CD4-positive, CD25-positive, alpha-beta regulatory T cell (primary cell): ENCODE data around the gene OR2AK2. TPM values are rescaled to one million over a fixed set of nuclear protein-coding genes. Genes with fewer than 3 reads are reported as not detected.

Experiments
- ATAC-seq, 2 donors: fragments of 150-1000 bp; cut with Tn5 transposase; one replicate each; pipeline ENCODE4 v1.10.0; 2021; ENCODE audit warnings: low read depth in 2 of 2, moderate number of reproducible peaks in 2 of 2, moderate library complexity in 1 of 2
- DNase-seq, 3 donors: peaks; one replicate each; pipeline versions ENCODE4 v3.0.0 to v3.0.0-alpha.2; 2012 to 2022; ENCODE audit warnings: mixed read lengths in 1 of 3
- H3K27ac ChIP-seq: one replicate; pipeline ENCODE4 v1.7.0; 2013; ENCODE audit warnings: mild to moderate bottlenecking, low read length; ENCODE audit not compliant: insufficient read depth, poor library complexity, severe bottlenecking
- H3K27me3 ChIP-seq: one replicate; pipeline ENCODE4 v1.7.0; 2013; ENCODE audit warnings: low read length; ENCODE audit not compliant: control insufficient read depth, insufficient read depth
- H3K36me3 ChIP-seq: one replicate; pipeline ENCODE4 v1.7.0; 2013; ENCODE audit warnings: mild to moderate bottlenecking, low read length, moderate library complexity; ENCODE audit not compliant: control insufficient read depth, insufficient read depth
- H3K4me1 ChIP-seq: 2 replicates; pipeline ENCODE4 v1.7.0; 2013; ENCODE audit warnings: mild to moderate bottlenecking, low read length; ENCODE audit not compliant: insufficient read depth, control insufficient read depth, poor library complexity, severe bottlenecking
- H3K4me3 ChIP-seq: one replicate; pipeline ENCODE4 v1.7.0; 2013; ENCODE audit warnings: low read depth, mild to moderate bottlenecking, low read length, moderate library complexity
- H3K9me3 ChIP-seq, 2 experiments: 1 replicate in 1 of 2; 2 replicates in 1 of 2; pipeline ENCODE4 v1.7.0; 2013; ENCODE audit warnings: low read length in 2 of 2, mild to moderate bottlenecking in 1 of 2, moderate library complexity in 1 of 2; ENCODE audit not compliant: control insufficient read depth in 2 of 2
- H3K27ac Mint-ChIP-seq, 3 donors: one replicate each; pipeline ENCODE4 v1.8.0; 2020 to 2022; ENCODE audit warnings: mild to moderate bottlenecking in 3 of 3, mixed read lengths in 3 of 3, moderate library complexity in 2 of 3
- H3K27me3 Mint-ChIP-seq: one replicate; pipeline ENCODE4 v1.8.0; 2022; ENCODE audit warnings: mild to moderate bottlenecking, mixed read lengths
- H3K36me3 Mint-ChIP-seq: one replicate; pipeline ENCODE4 v1.8.0; 2020; ENCODE audit warnings: mixed read lengths
- H3K4me1 Mint-ChIP-seq, 4 donors: one replicate each; pipeline ENCODE4 v1.8.0; 2020 to 2022; ENCODE audit warnings: mixed read lengths in 4 of 4, mild to moderate bottlenecking in 1 of 4
- H3K4me3 Mint-ChIP-seq, 4 donors: one replicate each; pipeline ENCODE4 v1.8.0; 2020 to 2022; ENCODE audit warnings: mild to moderate bottlenecking in 4 of 4, mixed read lengths in 4 of 4, moderate library complexity in 3 of 4
- H3K9me3 Mint-ChIP-seq, 7 donors: one replicate each; pipeline ENCODE4 v1.8.0; 2020 to 2022; ENCODE audit warnings: mixed read lengths in 7 of 7, mild to moderate bottlenecking in 3 of 7, moderate library complexity in 2 of 7
- polyA plus RNA-seq, 4 donors: library from polyadenylated mRNA; unstranded; fragments of 300-500 nt; fragmentation: Illumina TruSeq; gene quantifications; one replicate each; pipeline ENCODE4 v1.2.3, GENCODE V29; 2021
- total RNA-seq: library from RNA; stranded (reverse); gene quantifications from one replicate; pipeline ENCODE4 v1.2.3, GENCODE V29; 2022

The OR2AK2 gene, protein sequence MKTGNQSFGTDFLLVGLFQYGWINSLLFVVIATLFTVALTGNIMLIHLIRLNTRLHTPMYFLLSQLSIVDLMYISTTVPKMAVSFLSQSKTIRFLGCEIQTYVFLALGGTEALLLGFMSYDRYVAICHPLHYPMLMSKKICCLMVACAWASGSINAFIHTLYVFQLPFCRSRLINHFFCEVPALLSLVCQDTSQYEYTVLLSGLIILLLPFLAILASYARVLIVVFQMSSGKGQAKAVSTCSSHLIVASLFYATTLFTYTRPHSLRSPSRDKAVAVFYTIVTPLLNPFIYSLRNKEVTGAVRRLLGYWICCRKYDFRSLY
- total RNA-seq (not detected), polyA plus RNA-seq (not detected)

DNA sequence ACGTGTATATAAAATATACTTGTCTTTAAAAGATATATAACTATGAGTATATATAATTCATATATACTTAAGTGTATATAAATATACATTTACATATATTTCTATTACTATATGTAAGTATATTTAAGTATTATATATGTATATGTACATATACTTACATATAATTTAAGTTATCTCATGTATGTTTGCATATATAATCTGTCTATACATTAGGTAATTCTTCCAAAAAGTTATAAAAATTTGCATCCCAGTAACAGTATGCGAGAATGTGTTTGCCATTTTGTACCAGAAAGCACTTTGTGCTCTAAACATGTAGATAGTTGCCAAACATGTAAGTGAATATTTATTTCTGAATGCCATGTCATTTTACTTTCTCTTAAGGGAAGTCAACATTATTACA, at the start of gene OR2AK2:
TSS of gene OR2AK2 (plus strand) at position 301 of the 400 bp plus-strand sequence. CDS start 144 bp downstream, outside the sequence.
- H3K27ac Mint-ChIP-seq, result no peak within 1 kb of the TSS
- H3K4me1 Mint-ChIP-seq, result peaks cover 0 to 2% (median 0%) of the 10 kb centered on the region in 4 donors
- no peaks in the 10 kb centered on the region for H3K27me3 Mint-ChIP-seq
- peaks cover 0 to 8% (median 5%) of the 10 kb centered on the region in 7 donors for H3K9me3 Mint-ChIP-seq
- no peaks in the 10 kb centered on the region for H3K27me3 ChIP-seq
- H3K27ac ChIP-seq, result no peak within 1 kb of the TSS
- no peaks in the 10 kb centered on the region for H3K4me1 ChIP-seq
- H3K4me3 ChIP-seq, result no peak within 1 kb of the TSS
- no peaks in the 10 kb centered on the region for H3K36me3 ChIP-seq
- DNase-seq (no peak), ATAC-seq (no peak)
- no peaks in the 10 kb centered on the region for H3K9me3 ChIP-seq
- no peak within 1 kb of the TSS for H3K4me3 Mint-ChIP-seq
- H3K36me3 Mint-ChIP-seq, result no peaks in the 10 kb centered on the region

DNA sequence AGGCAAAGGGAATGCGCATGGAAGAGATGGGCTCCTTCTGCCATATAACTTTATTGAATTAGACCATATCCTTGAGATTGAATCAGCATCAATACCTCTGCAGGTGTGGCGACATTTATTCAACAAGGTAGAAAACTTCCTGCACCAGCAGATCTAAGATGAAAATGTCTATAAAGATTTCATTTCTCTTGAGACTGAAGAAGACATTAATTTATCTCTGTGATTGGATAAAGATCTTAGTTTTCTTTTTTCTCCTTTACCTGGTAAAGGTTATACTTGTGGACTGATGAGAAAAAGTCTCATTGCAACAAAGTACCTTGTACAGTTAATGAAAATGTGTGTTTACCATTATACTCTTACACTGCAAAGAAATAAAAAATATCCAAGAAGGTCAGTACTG, 45.1 kb upstream of the OR2AK2 start, which contains the start of gene OR2T8:
TSS of gene OR2T8 (plus strand) at position 301 of the 400 bp plus-strand sequence. CDS start 766 bp downstream, outside the sequence.
- H3K9me3 ChIP-seq, result no peaks in the 10 kb centered on the region
- no peaks in the 10 kb centered on the region for H3K36me3 Mint-ChIP-seq
- H3K9me3 Mint-ChIP-seq, result peaks cover 0 to 1% (median 0%) of the 10 kb centered on the region in 7 donors
- ATAC-seq, result no peak
- DNase-seq, result no peak
- no peak within 1 kb of the TSS for H3K4me3 ChIP-seq
- no peak within 1 kb of the TSS for H3K4me3 Mint-ChIP-seq
- H3K27me3 ChIP-seq, result no peaks in the 10 kb centered on the region
- no peaks in the 10 kb centered on the region for H3K4me1 ChIP-seq
- H3K36me3 ChIP-seq, result no peaks in the 10 kb centered on the region
- no peaks in the 10 kb centered on the region for H3K4me1 Mint-ChIP-seq
- no peaks in the 10 kb centered on the region for H3K27me3 Mint-ChIP-seq
- H3K27ac Mint-ChIP-seq, result no peak within 1 kb of the TSS
- no peak within 1 kb of the TSS for H3K27ac ChIP-seq

DNA sequence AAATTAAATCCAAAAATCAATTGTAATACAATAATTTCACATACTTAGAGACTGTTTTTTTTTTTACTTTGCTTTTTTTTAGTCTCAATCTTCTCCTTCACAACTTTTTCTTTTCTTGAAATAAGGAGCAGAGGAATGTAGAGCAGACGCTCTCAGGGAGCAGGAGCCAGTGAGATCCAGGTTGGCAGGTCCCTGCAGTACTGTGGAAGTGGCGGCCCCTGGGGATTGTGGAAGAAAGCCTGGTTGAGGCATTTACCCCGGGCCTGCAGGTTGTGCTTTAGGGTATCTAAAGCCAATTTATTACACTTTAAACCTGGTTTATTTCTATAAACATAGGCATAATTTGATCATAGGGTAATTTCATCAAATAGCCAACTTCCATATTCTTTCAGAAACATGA, 41.1 kb upstream of the OR2AK2 start:
- Histone ChIP-seq H3K36me3 (no peaks in the 10 kb centered on the region), H3K27ac (no peak overlapping the region), H3K4me3 (no peak overlapping the region), H3K4me1 (no peaks in the 10 kb centered on the region), H3K9me3 (no peaks in the 10 kb centered on the region), H3K27me3 (no peaks in the 10 kb centered on the region)
- peaks cover 0 to 4% (median 0%) of the 10 kb centered on the region in 7 donors for H3K9me3 Mint-ChIP-seq
- H3K4me1 Mint-ChIP-seq, result no peaks in the 10 kb centered on the region
- no peaks in the 10 kb centered on the region for H3K27me3 Mint-ChIP-seq
- H3K4me3 Mint-ChIP-seq, result no peak overlapping the region
- H3K27ac Mint-ChIP-seq, result no peak overlapping the region
- no peak for ATAC-seq
- no peak for DNase-seq
- H3K36me3 Mint-ChIP-seq, result no peaks in the 10 kb centered on the region

- no peak within 1 kb of the TSS for H3K4me3 Mint-ChIP-seq
- Histone ChIP-seq H3K36me3 (no peaks in the 10 kb centered on the region), H3K4me1 (no peaks in the 10 kb centered on the region), H3K27ac (no peak within 1 kb of the TSS), H3K4me3 (no peak within 1 kb of the TSS), H3K27me3 (no peaks in the 10 kb centered on the region), H3K9me3 (no peaks in the 10 kb centered on the region)
- H3K9me3 Mint-ChIP-seq, result peaks cover 0 to 4% (median 0%) of the 10 kb centered on the region in 7 donors
- H3K4me1 Mint-ChIP-seq, result no peaks in the 10 kb centered on the region
- no peak for ATAC-seq
- no peaks in the 10 kb centered on the region for H3K36me3 Mint-ChIP-seq
- no peak within 1 kb of the TSS for H3K27ac Mint-ChIP-seq
- H3K27me3 Mint-ChIP-seq, result no peaks in the 10 kb centered on the region
- DNase-seq, result no peak
Observed at GRCh38 chr1:247924868-247925267, 40.2 kb upstream of the OR2AK2 start, which contains the start of gene OR2AJ1. OR2AJ1 (plus strand) TSS chr1:247924889; CDS start chr1:247933769, 8,880 bp downstream.

- Mint-ChIP-seq H3K27me3 (no peaks in the 10 kb centered on the region), H3K4me1 (peaks cover 0 to 3% (median 0%) of the 10 kb centered on the region in 4 donors), H3K36me3 (no peaks in the 10 kb centered on the region), H3K27ac (no peak overlapping the region), H3K9me3 (peaks cover 0 to 7% (median 2%) of the 10 kb centered on the region in 7 donors), H3K4me3 (no peak overlapping the region)
- no peaks in the 10 kb centered on the region for H3K9me3 ChIP-seq
- DNase-seq, result no peak
- peaks cover 5% of the 10 kb centered on the region for H3K4me1 ChIP-seq
- no peaks in the 10 kb centered on the region for H3K36me3 ChIP-seq
- no peak for ATAC-seq
- no peaks in the 10 kb centered on the region for H3K27me3 ChIP-seq
- H3K27ac ChIP-seq, result no peak overlapping the region
- H3K4me3 ChIP-seq, result no peak overlapping the region
Observed at GRCh38 chr1:247933989-247934388, 31.0 kb upstream of the OR2AK2 start.

DNA sequence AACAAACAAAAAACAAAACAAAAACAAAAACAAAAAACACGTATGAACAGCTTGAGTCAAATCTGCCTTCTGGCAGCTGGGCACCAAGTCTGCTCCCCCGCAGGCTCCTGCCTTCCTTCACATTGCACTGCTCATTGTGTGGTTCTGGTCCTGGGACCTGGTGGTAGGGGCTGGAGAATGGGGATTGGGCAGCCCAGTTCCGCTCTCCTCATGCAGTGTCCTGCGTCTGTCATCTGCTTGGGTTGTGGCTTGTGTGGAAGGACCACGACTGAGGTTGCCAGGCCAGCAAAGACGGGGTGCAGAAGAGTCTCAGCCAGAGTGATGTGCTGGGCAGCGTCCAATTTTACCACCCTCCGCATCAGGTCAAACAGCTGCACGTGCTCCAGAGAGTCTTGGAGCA, 29.3 kb upstream of the OR2AK2 start:
- ATAC-seq (no peak), DNase-seq (no peak)
- Mint-ChIP-seq H3K27ac (no peak overlapping the region), H3K36me3 (no peaks in the 10 kb centered on the region), H3K4me3 (no peak overlapping the region), H3K27me3 (no peaks in the 10 kb centered on the region), H3K9me3 (peaks cover 0 to 7% (median 2%) of the 10 kb centered on the region in 7 donors), H3K4me1 (peaks cover 0 to 3% (median 0%) of the 10 kb centered on the region in 4 donors)
- H3K4me3 ChIP-seq, result no peak overlapping the region
- H3K36me3 ChIP-seq, result no peaks in the 10 kb centered on the region
- H3K27me3 ChIP-seq, result no peaks in the 10 kb centered on the region
- H3K27ac ChIP-seq, result no peak overlapping the region
- H3K9me3 ChIP-seq, result no peaks in the 10 kb centered on the region
- H3K4me1 ChIP-seq, result peaks cover 5% of the 10 kb centered on the region

DNA sequence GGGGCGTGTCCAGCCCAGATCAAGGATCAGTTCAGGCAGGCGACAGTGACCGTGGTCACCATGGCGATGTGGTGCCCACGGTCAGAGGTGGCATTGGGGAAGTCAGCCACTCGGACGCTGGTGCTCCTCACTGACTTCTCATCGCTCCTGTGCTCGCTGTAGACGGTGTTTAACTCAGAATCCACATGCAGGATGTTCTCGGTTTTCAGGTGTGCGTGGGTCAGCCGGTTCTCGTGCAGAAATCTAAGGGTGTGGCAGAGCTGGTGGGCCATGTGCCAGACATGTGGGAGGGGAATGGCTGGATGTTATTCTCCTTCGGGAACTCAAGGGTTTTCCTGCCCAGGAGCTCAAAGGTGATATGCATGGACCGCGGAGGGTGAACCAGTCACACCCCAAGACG, 28.6 kb upstream of the OR2AK2 start:
- H3K4me3 ChIP-seq, result no peak overlapping the region
- peaks cover 0 to 3% (median 0%) of the 10 kb centered on the region in 4 donors for H3K4me1 Mint-ChIP-seq
- peaks cover 5% of the 10 kb centered on the region for H3K4me1 ChIP-seq
- no peak overlapping the region for H3K27ac Mint-ChIP-seq
- no peaks in the 10 kb centered on the region for H3K27me3 ChIP-seq
- H3K36me3 Mint-ChIP-seq, result no peaks in the 10 kb centered on the region
- ATAC-seq, result no peak
- no peak overlapping the region for H3K27ac ChIP-seq
- no peaks in the 10 kb centered on the region for H3K36me3 ChIP-seq
- H3K9me3 ChIP-seq, result no peaks in the 10 kb centered on the region
- no peaks in the 10 kb centered on the region for H3K27me3 Mint-ChIP-seq
- peak overlapping the region in 1 of 4 donors; percentile 48 for H3K4me3 Mint-ChIP-seq
- DNase-seq, result no peak
- peaks cover 0 to 10% (median 2%) of the 10 kb centered on the region in 7 donors for H3K9me3 Mint-ChIP-seq
